Measurements from ENCODE around the gene ADAM22.
A peak's percentile ranks its signal among the peaks of the same experiment; 100 is the strongest.

GRCh38 chr7:88217675-88218428, 283.8 kb downstream of the ADAM22 start:
- TF ChIP-seq POLR2AphosphoS5 (IDR thresholded peaks at IDR 0.05; ENCODE audit: low read length) (peak; percentile 74), SPI1 (IDR thresholded peaks at IDR 0.05; ENCODE audit: borderline replicate concordance, insufficient read depth, low read depth, low read length) (peak; percentile 53), MXI1 (IDR thresholded peaks at IDR 0.05; ENCODE audit: low read depth, low read length) (no peak), JUND (IDR thresholded peaks at IDR 0.05; ENCODE audit: low read depth, low read length) (no peak), USF1 (IDR thresholded peaks at IDR 0.05; ENCODE audit: borderline replicate concordance, extremely low read length, insufficient read depth, low read depth, low read length) (no peak)

Data from GM12878 (cell line).